Heart right ventricle (tissue), 16 donors: Measurements from ENCODE around the gene GNG7. TPM values are rescaled to one million over a fixed set of nuclear protein-coding genes. Genes with fewer than 3 reads are reported as not detected.

Experiments
- ATAC-seq, 8 donors: fragments of 200-7000 bp; cut with Tn5 transposase; one replicate each; pipeline ENCODE4 v1.9.1; 2020; ENCODE audit warnings: mild to moderate bottlenecking in 8 of 8, moderate library complexity in 8 of 8, moderate number of reproducible peaks in 1 of 8
- DNase-seq, 2 donors: peaks; one replicate each; pipeline ENCODE4 v3.0.0-alpha.2; 2020
- H3K27ac ChIP-seq, 10 donors: fragments of 200-600 bp; sonication (generic) in 2 of 10; one replicate each; pipeline versions ENCODE4 v1.5.0 to v1.8.0; 2020 to 2022; ENCODE audit warnings: mild to moderate bottlenecking in 3 of 10
- H3K27me3 ChIP-seq, 7 donors: fragments of 200-600 bp; one replicate each; pipeline ENCODE4 v1.8.0; 2021 to 2022; ENCODE audit warnings: mild to moderate bottlenecking in 2 of 7
- H3K36me3 ChIP-seq, 9 donors: fragments of 200-600 bp; sonication (generic) in 1 of 9; one replicate each; pipeline versions ENCODE4 v1.5.0 to v1.8.0; 2020 to 2022; ENCODE audit warnings: mild to moderate bottlenecking in 2 of 9
- H3K4me1 ChIP-seq, 9 donors: fragments of 200-600 bp; sonication (generic) in 1 of 9; one replicate each; pipeline versions ENCODE4 v1.5.0 to v1.8.0; 2020 to 2022; ENCODE audit warnings: mild to moderate bottlenecking in 4 of 9
- H3K4me3 ChIP-seq, 10 donors: fragments of 200-600 bp; sonication (generic) in 2 of 10; one replicate each; pipeline versions ENCODE4 v1.5.0 to v1.8.0; 2020 to 2022; ENCODE audit warnings: mild to moderate bottlenecking in 7 of 10, moderate library complexity in 2 of 10
- H3K9me3 ChIP-seq, 11 donors: fragments of 200-600 bp in 10 of 11; sonication (generic) in 2 of 11; one replicate each; pipeline versions ENCODE4 v1.5.0 to v1.8.0; 2013 to 2022; ENCODE audit warnings: mild to moderate bottlenecking in 2 of 11, control low read depth in 1 of 11, moderate library complexity in 1 of 11
- WGBS, 2 donors: extraction: QIAGEN DNeasy Blood & Tissue Kit; methylation state at CpG; one replicate each; pipeline ENCODE4 v1.1.7; 2013; ENCODE audit warnings: inconsistent platforms in 1 of 2; 5-methylcytosine and 5-hydroxymethylcytosine counted together
- intact Hi-C, 10 donors: fragments of 100-400 bp; cut with DNase I; formaldehyde crosslinking; loops; one replicate each; pipeline versions ENCODE4 v1.11.1 to v1.14.2; 2022
- polyA plus RNA-seq, 2 donors: library from polyadenylated mRNA; stranded (reverse); fragments of 200-250 nt; gene quantifications; one replicate each; pipeline ENCODE4 v1.2.3, GENCODE V29; 2013
- total RNA-seq, 10 donors: library from RNA; stranded (reverse); fragmentation: NEBNext Ultra II Directional in 3 of 10; extraction: Animal tissue kit (Norgen Biotek cat#: 25700) in 3 of 10; gene quantifications; one replicate each; pipeline versions ENCODE4 v1.2.1 to v1.2.4, GENCODE V29; 2021 to 2023
- TF ChIP-seq, protein P1 (sequence below), 9 donors: fragments of 200-600 bp; sonication (generic) in 2 of 9; IDR thresholded peaks; one replicate each; pipeline versions ENCODE4 v1.5.0 to v1.8.0; 2021 to 2022; ENCODE audit warnings: antibody characterized with exemption in 9 of 9, mild to moderate bottlenecking in 5 of 9, moderate library complexity in 1 of 9
- donor health status: Arrhythmogenic right ventricular cardiomyopathy.
- donor health status: ischemic (EF 13 %, LVEDD 7.1; RV severe dilation, severe dysfunction).
- donor health status: healthy with polysubstance abuse.
- donor health status: DM: no; HTN: yes; CAD: no.
- donor health status: DM: no; HTN: no; CAD: no.
- donor health status: ischemic (EF 25% LVEDD 6.9; RV normal size, moderate dysfunction).
- donor health status: ischemic (EF 25% LVEDD 5.7; RV mildly dilated, moderate dysfunction).
- donor health status: healthy.
- donor health status: DM: yes; HTN: yes; CAD: no.
- donor health status: Ischemic cardiomyopathy.
- donor health status: ischemic (EF 35%, LVEDD 5.7; RV mildly dilated, moderate dysfunction).
- donor health status: nonischemic (EF 11% LVEDD 7.7; RV severe dilation, severe dysfunction).
- donor health status: DM: yes; HTN: yes; CAD: no.
- donor health status: PGD.
- donor health status: ischemic (EF 29% LVEDD 5.4; RV normal size, mild dysfunction).
- donor health status: nonischemic (EF 23%, LVEDD 6.1; RV moderate dilation, normal function).

GNG7 gene
- total and polyA plus RNA-seq, 12 donors, result 8.4 to 56.9 (median 39.1) TPM

DNA sequence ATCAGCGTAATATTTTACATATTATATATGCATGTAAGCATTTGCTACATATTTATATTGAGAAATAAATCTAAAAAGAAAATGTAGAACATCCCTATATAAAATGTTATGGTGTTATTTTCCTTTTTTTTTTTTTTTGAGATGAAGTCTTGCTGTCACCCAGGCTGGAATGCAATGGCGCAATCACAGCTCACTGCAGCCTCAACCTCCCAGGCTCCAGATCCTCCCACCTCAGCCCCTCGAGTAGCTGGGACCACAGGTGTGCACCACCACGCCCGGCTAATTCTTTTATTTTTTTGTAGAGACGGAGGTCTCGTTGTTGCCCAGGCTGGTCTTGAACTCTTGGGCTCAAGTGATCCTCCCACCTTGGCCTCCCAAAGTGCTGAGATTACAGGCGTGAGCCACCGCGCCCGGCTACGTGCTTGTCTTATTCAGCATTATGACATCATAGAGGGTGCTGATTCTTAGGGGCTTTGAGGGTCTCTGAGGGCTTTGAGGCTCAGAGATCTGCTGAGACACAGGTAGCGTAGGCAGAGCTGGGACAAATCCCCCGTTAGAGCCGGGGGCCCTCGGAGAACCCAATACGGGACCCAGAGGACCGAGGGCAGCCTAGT is 124.7 kb downstream of the GNG7 start:
- intact Hi-C loops, result loop anchor here in 8 of 10 donors (1.0 to 10.0 kb wide), 8 partner anchors 29 to 103 kb away; partner anchors contain the start of gene GADD45B (in 1 of the 8)
- no peak overlapping the region for H3K4me3 ChIP-seq
- TF ChIP-seq, protein P1, sequence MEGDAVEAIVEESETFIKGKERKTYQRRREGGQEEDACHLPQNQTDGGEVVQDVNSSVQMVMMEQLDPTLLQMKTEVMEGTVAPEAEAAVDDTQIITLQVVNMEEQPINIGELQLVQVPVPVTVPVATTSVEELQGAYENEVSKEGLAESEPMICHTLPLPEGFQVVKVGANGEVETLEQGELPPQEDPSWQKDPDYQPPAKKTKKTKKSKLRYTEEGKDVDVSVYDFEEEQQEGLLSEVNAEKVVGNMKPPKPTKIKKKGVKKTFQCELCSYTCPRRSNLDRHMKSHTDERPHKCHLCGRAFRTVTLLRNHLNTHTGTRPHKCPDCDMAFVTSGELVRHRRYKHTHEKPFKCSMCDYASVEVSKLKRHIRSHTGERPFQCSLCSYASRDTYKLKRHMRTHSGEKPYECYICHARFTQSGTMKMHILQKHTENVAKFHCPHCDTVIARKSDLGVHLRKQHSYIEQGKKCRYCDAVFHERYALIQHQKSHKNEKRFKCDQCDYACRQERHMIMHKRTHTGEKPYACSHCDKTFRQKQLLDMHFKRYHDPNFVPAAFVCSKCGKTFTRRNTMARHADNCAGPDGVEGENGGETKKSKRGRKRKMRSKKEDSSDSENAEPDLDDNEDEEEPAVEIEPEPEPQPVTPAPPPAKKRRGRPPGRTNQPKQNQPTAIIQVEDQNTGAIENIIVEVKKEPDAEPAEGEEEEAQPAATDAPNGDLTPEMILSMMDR (IDR thresholded peaks at IDR 0.05), result no peak
- peaks cover 0 to 12% (median 2%) of the 10 kb centered on the region in 11 donors for H3K9me3 ChIP-seq
- ATAC-seq (no peak), DNase-seq (no peak)
- H3K27ac ChIP-seq, result peak overlapping the region in 9 of 10 donors; percentile 67 to 96 (median 83)
- H3K36me3 ChIP-seq, result no peaks in the 10 kb centered on the region
- no peaks in the 10 kb centered on the region for H3K27me3 ChIP-seq
- WGBS, 2 donors, result 79 to 84% methylated on average over 18 of the region's 18 CpGs
- H3K4me1 ChIP-seq, result peaks cover 12 to 41% (median 33%) of the 10 kb centered on the region in 9 donors

- ATAC-seq (peak; percentile 22 to 71 (median 54)), DNase-seq (peak; percentile 71 to 88)
- Histone ChIP-seq H3K9me3 (peaks cover 0 to 4% (median 0%) of the 10 kb centered on the region in 11 donors), H3K27ac (peak overlapping the region in 6 of 10 donors; percentile 4 to 62 (median 44)), H3K36me3 (no peaks in the 10 kb centered on the region), H3K4me1 (peaks cover 9 to 41% (median 33%) of the 10 kb centered on the region in 9 donors), H3K4me3 (no peak overlapping the region), H3K27me3 (no peaks in the 10 kb centered on the region)
- intact Hi-C loops, result loop anchor here in 7 of 10 donors (2.0 to 10.0 kb wide), 4 partner anchors 27 to 101 kb away; partner anchors contain the start of gene GADD45B (in 1 of the 7)
- TF ChIP-seq, protein P1 (IDR thresholded peaks at IDR 0.05), result peak in 1 of 9 donors; percentile 17
- WGBS, 2 donors, result 67 to 68% methylated on average over 37 of the region's 37 CpGs
Measured at GRCh38 chr19:2575734-2576481, 126.6 kb downstream of the GNG7 start.

DNA sequence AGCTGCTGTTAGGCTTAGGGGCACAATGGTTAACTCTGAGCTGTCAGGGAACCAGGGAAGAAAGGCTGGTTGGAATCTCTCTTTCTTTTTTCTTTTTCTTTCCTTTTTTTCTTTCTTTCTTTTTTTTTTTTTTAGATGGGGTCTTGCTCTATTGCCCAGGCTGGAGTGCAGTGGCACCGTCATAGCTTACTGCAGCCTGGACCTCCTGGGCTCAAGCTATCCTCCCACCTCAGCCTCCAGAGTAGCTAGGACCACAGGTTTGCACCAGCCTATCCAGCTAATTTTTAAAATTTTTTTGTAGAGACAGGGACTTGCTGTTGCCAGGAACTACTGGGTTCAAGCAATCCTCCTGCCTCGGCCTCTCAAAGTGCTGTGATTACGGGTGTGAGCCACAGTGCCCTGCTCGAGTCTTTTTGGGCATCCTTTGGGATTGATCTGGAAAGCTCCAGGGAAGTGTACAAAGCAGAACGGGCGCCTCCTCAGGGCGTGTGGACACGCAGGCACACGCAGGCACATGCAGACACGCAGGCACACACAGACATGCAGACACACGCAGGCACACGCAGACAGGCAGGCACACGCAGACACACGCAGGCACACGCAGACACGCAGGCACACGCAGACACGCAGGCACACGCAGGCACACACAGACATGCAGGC is 127.4 kb downstream of the GNG7 start:
- Histone ChIP-seq H3K4me1 (peaks cover 9 to 41% (median 32%) of the 10 kb centered on the region in 9 donors), H3K27ac (no peak overlapping the region), H3K36me3 (no peaks in the 10 kb centered on the region), H3K27me3 (no peaks in the 10 kb centered on the region), H3K4me3 (no peak overlapping the region), H3K9me3 (peaks cover 0 to 6% (median 0%) of the 10 kb centered on the region in 11 donors)
- TF ChIP-seq, protein P1 (IDR thresholded peaks at IDR 0.05), result no peak
- ATAC-seq (no peak), DNase-seq (no peak)
- WGBS, 2 donors, result 93 to 95% methylated on average over 19 of the region's 19 CpGs
- intact Hi-C loops, result loop anchor here in 7 of 10 donors (5.0 to 10.0 kb wide), 3 partner anchors 33 to 100 kb away; partner anchors contain the start of gene GADD45B (in 1 of the 7)

- intact Hi-C loops, result loop anchor here in 1 of 10 donors (10.0 kb wide), 1 partner anchor 100 kb away; the partner anchor contains the start of gene GADD45B
- DNase-seq, result no peak
- peaks cover 9 to 35% (median 26%) of the 10 kb centered on the region in 9 donors for H3K4me1 ChIP-seq
- no peaks in the 10 kb centered on the region for H3K36me3 ChIP-seq
- peaks cover 0 to 9% (median 0%) of the 10 kb centered on the region in 11 donors for H3K9me3 ChIP-seq
- no peak overlapping the region for H3K4me3 ChIP-seq
- no peak for ATAC-seq
- TF ChIP-seq, protein P1 (IDR thresholded peaks at IDR 0.05), result no peak
- WGBS, 2 donors, result 87 to 91% methylated on average over 15 of the region's 15 CpGs
- no peaks in the 10 kb centered on the region for H3K27me3 ChIP-seq
- no peak overlapping the region for H3K27ac ChIP-seq
Measured at GRCh38 chr19:2574478-2574931, 128.0 kb downstream of the GNG7 start.
